GM12874 (cell line): Measurements from ENCODE around the gene ARR3.

Experiments
- TF ChIP-seq, protein P1 (sequence below): IDR thresholded peaks from 2 replicates; pipeline ENCODE4 v1.5.1; 2011; ENCODE audit warnings: low read depth, mild to moderate bottlenecking, control low read depth, low read length, moderate library complexity; ENCODE audit not compliant: insufficient read depth

The ARR3 gene

GRCh38 chrX:70241501-70241900 is 26.6 kb upstream of the ARR3 start:
- TF ChIP-seq, protein P1, sequence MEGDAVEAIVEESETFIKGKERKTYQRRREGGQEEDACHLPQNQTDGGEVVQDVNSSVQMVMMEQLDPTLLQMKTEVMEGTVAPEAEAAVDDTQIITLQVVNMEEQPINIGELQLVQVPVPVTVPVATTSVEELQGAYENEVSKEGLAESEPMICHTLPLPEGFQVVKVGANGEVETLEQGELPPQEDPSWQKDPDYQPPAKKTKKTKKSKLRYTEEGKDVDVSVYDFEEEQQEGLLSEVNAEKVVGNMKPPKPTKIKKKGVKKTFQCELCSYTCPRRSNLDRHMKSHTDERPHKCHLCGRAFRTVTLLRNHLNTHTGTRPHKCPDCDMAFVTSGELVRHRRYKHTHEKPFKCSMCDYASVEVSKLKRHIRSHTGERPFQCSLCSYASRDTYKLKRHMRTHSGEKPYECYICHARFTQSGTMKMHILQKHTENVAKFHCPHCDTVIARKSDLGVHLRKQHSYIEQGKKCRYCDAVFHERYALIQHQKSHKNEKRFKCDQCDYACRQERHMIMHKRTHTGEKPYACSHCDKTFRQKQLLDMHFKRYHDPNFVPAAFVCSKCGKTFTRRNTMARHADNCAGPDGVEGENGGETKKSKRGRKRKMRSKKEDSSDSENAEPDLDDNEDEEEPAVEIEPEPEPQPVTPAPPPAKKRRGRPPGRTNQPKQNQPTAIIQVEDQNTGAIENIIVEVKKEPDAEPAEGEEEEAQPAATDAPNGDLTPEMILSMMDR = no peak

DNA sequence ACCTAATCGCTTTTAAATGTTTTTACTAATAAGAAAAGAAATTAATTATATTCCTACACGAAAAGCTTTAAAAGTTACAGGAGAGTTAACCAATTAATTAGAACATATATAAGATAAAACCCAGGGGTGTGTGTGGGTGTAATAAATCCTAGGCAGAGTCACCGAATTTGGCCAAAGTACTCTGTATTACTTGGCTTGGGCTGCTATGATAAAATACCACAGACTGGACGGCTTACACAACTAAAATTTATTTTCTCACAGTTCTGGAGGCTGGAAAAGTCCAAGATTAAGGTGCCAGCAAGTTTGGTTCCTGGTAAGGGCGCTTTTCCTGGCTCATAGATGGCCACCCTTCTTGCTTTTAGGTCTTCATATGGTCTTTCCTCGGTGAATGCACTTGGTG is 23.3 kb upstream of the ARR3 start:
- TF ChIP-seq, protein P1 = no peak

DNA sequence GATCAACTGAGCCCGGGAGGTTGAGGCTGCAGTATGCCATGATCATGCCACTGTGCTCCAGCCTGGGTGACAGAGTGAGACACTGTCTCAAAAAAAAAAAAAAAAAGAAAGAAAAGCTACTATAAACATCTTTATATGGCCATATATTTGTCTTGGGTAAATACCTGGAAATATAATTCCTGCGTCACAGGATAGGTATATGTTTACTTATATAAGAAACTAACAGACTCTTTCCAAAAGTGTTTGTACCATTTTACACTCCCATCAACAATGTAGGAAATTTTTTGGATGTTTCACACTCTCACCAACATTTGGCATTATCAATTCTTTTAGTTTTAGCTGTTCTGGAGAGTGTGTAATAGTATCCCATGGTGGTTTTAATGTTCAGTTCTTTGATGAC is 20.9 kb upstream of the ARR3 start:
- TF ChIP-seq, protein P1 = no peak

DNA sequence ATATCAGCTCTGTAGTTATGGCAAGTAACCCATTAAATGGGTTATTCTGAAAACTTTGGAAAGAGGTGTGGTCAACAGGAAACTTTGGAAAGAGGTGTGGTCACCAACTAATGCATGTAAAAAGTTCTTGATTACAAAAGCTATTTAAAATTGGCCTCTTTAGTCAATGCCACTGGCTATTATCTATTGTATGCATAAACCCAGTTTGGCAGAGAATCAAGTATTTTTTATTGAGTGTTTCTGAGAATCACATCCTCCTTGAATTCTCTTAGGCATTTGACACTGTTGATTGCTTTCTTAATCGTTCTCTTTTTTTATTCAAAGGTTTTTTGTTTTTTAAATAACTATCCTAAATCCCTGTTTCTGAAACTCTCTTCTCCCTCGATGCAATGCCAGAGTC is 15.6 kb upstream of the ARR3 start:
- TF ChIP-seq, protein P1 = no peak

GRCh38 chrX:70253377-70254062 is 14.6 kb upstream of the ARR3 start:
- TF ChIP-seq, protein P1 = no peak

- TF ChIP-seq, protein P1 = no peak
These were observed 14.1 kb upstream of the ARR3 start for GRCh38 chrX:70254063-70254400.

DNA sequence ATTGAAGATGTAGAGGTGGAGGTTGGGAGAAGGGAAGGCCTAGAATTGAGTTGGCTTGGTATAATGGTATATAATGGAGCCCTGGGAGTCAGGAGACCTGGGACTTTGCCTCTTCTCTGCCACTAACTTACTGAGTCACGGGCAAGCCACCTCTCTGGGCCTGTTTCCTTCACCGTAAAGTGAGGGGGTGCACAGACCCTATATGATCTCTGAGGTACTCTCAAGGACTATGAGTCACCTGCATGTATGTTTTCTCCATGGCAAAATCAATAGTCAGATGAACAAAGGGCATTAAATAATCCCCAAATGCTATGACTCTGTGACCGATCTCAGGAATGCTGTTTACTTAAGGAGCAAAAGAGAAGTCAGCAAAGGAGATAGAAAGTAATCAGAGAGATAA is 13.2 kb upstream of the ARR3 start:
- TF ChIP-seq, protein P1 = no peak
